HEK293 (cell line): ENCODE measurements around the gene ISG20L2.

Source experiments
- GLI2 ChIP-seq: fragments of 450-650 bp; formaldehyde crosslinking; IDR thresholded peaks from 2 replicates; pipeline ENCODE4; 2017; ENCODE audit warnings: missing biosample characterization, missing genetic modification characterization, low read depth, borderline replicate concordance
- SP2 ChIP-seq: fragments of 450-650 bp; formaldehyde crosslinking; IDR thresholded peaks from 2 replicates; pipeline ENCODE4 v1.5.1; 2016; ENCODE audit warnings: missing biosample characterization, missing genetic modification characterization
- ZBTB1 ChIP-seq: fragments of 450-650 bp; formaldehyde crosslinking; IDR thresholded peaks from 2 replicates; pipeline ENCODE4 v1.5.1; 2016; ENCODE audit warnings: missing biosample characterization, missing genetic modification characterization
- ZBTB7A ChIP-seq: fragments of 450-650 bp; formaldehyde crosslinking; IDR thresholded peaks from 2 replicates; pipeline ENCODE4 v1.5.1; 2016; ENCODE audit warnings: low read depth, missing biosample characterization, missing genetic modification characterization
- ZNF121 ChIP-seq: fragments of 450-650 bp; formaldehyde crosslinking; IDR thresholded peaks from 2 replicates; pipeline ENCODE4 v1.5.1; 2016; ENCODE audit warnings: missing biosample characterization, missing genetic modification characterization
- ZNF571 ChIP-seq: fragments of 450-650 bp; formaldehyde crosslinking; IDR thresholded peaks from 2 replicates; pipeline ENCODE4 v1.5.0; 2017; ENCODE audit warnings: missing biosample characterization, missing genetic modification characterization
- ZNF658 ChIP-seq: fragments of 450-650 bp; formaldehyde crosslinking; IDR thresholded peaks from 2 replicates; pipeline ENCODE4; 2016; ENCODE audit warnings: missing biosample characterization, missing genetic modification characterization
- TF ChIP-seq, protein P1 (sequence below): sonication (generic); formaldehyde crosslinking; IDR thresholded peaks from 2 replicates; pipeline ENCODE4 v1.8.1; 2022; ENCODE audit warnings: mild to moderate bottlenecking, moderate library complexity, missing genetic modification reagents
- TF ChIP-seq, protein P2 (sequence below): fragments of 450-650 bp; IDR thresholded peaks from 2 replicates; pipeline ENCODE4 v1.5.1; 2018; ENCODE audit warnings: missing biosample characterization, mild to moderate bottlenecking, missing genetic modification characterization
- TF ChIP-seq, protein P3 (sequence below): fragments of 450-650 bp; formaldehyde crosslinking; IDR thresholded peaks from 2 replicates; pipeline ENCODE4 v1.5.1; 2016; ENCODE audit warnings: missing biosample characterization, missing genetic modification characterization
- TF ChIP-seq, protein P4 (sequence below): fragments of 450-650 bp; formaldehyde crosslinking; IDR thresholded peaks from 2 replicates; pipeline ENCODE4 v1.5.1; 2016; ENCODE audit warnings: missing biosample characterization, missing genetic modification characterization

DNA sequence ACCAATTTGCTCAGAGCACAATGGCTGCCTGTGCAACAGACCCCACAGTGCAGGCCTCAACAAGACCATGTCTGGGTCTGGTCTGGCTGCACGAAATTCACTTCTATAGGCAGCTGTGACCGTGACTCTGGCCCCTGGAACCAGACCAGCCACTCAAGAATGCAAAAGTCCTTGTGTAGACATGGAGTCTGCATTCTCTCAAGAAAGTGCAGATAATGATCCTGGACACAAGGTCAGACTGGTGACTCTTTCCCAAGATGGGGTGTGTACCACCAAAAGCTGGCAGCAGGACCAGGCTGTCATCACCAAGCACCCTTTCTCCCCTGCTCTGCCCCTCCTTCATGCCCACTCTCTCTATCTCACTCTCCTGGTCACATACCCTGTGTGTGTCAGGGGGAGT, 7.4 kb downstream of the ISG20L2 start:
- TF ChIP-seq, protein P1, sequence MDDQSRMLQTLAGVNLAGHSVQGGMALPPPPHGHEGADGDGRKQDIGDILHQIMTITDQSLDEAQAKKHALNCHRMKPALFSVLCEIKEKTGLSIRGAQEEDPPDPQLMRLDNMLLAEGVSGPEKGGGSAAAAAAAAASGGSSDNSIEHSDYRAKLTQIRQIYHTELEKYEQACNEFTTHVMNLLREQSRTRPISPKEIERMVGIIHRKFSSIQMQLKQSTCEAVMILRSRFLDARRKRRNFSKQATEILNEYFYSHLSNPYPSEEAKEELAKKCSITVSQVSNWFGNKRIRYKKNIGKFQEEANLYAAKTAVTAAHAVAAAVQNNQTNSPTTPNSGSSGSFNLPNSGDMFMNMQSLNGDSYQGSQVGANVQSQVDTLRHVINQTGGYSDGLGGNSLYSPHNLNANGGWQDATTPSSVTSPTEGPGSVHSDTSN (CRISPR knock-in tag): no peak
- no peak for TF ChIP-seq ZNF571 (tag by site-specific recombination)
- TF ChIP-seq, protein P2, sequence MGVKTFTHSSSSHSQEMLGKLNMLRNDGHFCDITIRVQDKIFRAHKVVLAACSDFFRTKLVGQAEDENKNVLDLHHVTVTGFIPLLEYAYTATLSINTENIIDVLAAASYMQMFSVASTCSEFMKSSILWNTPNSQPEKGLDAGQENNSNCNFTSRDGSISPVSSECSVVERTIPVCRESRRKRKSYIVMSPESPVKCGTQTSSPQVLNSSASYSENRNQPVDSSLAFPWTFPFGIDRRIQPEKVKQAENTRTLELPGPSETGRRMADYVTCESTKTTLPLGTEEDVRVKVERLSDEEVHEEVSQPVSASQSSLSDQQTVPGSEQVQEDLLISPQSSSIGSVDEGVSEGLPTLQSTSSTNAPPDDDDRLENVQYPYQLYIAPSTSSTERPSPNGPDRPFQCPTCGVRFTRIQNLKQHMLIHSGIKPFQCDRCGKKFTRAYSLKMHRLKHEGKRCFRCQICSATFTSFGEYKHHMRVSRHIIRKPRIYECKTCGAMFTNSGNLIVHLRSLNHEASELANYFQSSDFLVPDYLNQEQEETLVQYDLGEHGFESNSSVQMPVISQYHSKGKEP (tag by site-specific recombination): no peak
- TF ChIP-seq ZBTB7A (tag by site-specific recombination): no peak
- no peak for TF ChIP-seq GLI2
- TF ChIP-seq, protein P3, sequence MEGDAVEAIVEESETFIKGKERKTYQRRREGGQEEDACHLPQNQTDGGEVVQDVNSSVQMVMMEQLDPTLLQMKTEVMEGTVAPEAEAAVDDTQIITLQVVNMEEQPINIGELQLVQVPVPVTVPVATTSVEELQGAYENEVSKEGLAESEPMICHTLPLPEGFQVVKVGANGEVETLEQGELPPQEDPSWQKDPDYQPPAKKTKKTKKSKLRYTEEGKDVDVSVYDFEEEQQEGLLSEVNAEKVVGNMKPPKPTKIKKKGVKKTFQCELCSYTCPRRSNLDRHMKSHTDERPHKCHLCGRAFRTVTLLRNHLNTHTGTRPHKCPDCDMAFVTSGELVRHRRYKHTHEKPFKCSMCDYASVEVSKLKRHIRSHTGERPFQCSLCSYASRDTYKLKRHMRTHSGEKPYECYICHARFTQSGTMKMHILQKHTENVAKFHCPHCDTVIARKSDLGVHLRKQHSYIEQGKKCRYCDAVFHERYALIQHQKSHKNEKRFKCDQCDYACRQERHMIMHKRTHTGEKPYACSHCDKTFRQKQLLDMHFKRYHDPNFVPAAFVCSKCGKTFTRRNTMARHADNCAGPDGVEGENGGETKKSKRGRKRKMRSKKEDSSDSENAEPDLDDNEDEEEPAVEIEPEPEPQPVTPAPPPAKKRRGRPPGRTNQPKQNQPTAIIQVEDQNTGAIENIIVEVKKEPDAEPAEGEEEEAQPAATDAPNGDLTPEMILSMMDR (tag by site-specific recombination): no peak
- no peak for TF ChIP-seq SP2
- TF ChIP-seq, protein P4, sequence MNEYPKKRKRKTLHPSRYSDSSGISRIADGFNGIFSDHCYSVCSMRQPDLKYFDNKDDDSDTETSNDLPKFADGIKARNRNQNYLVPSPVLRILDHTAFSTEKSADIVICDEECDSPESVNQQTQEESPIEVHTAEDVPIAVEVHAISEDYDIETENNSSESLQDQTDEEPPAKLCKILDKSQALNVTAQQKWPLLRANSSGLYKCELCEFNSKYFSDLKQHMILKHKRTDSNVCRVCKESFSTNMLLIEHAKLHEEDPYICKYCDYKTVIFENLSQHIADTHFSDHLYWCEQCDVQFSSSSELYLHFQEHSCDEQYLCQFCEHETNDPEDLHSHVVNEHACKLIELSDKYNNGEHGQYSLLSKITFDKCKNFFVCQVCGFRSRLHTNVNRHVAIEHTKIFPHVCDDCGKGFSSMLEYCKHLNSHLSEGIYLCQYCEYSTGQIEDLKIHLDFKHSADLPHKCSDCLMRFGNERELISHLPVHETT (tag by site-specific recombination): no peak
- TF ChIP-seq ZNF121 (tag by site-specific recombination): no peak
- TF ChIP-seq ZBTB1 (tag by site-specific recombination): no peak
- no peak for TF ChIP-seq ZNF658
